ENCODE data around the gene RNF144B.
A peak's percentile ranks its signal among the peaks of the same experiment; 100 is the strongest.

Gene RNF144B

GRCh38 chr6:18503593-18504231, 116.6 kb downstream of the RNF144B start:
- FAIRE-seq: peak; percentile 90
- DNase-seq (ENCODE audit: insufficient read length, low spot score): peak; percentile 67

- FAIRE-seq: no peak
- DNase-seq (ENCODE audit: insufficient read length, low spot score): no peak
Observed at GRCh38 chr6:18504232-18504596, 117.1 kb downstream of the RNF144B start.

- no peak for FAIRE-seq
- no peak for DNase-seq (ENCODE audit: insufficient read length, low spot score)
Observed at GRCh38 chr6:18506382-18507017, 119.3 kb downstream of the RNF144B start.

GRCh38 chr6:18507018-18507415, 119.9 kb downstream of the RNF144B start:
- FAIRE-seq: no peak
- DNase-seq (ENCODE audit: insufficient read length, low spot score): no peak

GRCh38 chr6:18507561-18507960, 120.4 kb downstream of the RNF144B start:
- DNase-seq (ENCODE audit: insufficient read length, low spot score) (no peak), FAIRE-seq (no peak)

GRCh38 chr6:18509871-18510643, 122.9 kb downstream of the RNF144B start:
- no peak for DNase-seq (ENCODE audit: insufficient read length, low spot score)
- FAIRE-seq: no peak

GRCh38 chr6:18510644-18511033, 123.5 kb downstream of the RNF144B start:
- DNase-seq (ENCODE audit: insufficient read length, low spot score) (no peak), FAIRE-seq (no peak)

GRCh38 chr6:18511211-18511610, 124.1 kb downstream of the RNF144B start:
- no peak for FAIRE-seq
- no peak for DNase-seq (ENCODE audit: insufficient read length, low spot score)

- FAIRE-seq (no peak), DNase-seq (ENCODE audit: insufficient read length, low spot score) (no peak)
Observed at GRCh38 chr6:18513253-18513798, 126.2 kb downstream of the RNF144B start.

GRCh38 chr6:18514180-18514579, 127.0 kb downstream of the RNF144B start:
- FAIRE-seq: no peak
- DNase-seq (ENCODE audit: insufficient read length, low spot score): no peak

GRCh38 chr6:18515767-18516166, 128.6 kb downstream of the RNF144B start:
- DNase-seq (ENCODE audit: insufficient read length, low spot score): no peak
- FAIRE-seq: no peak
